ENCODE results near the gene SSTR5.

- no peak for TF ChIP-seq TAF1 (IDR thresholded peaks at IDR 0.05; ENCODE audit: borderline replicate concordance, insufficient read depth, low read length)
- no peak for TF ChIP-seq POLR2AphosphoS5 (IDR thresholded peaks at IDR 0.05; ENCODE audit: low read depth, low read length)
- TF ChIP-seq REST (IDR thresholded peaks at IDR 0.05; ENCODE audit: insufficient read depth in 1 of 2, low read depth in 2 of 2, low read length in 2 of 2), result no peak
- no peak for TF ChIP-seq SIN3A (IDR thresholded peaks at IDR 0.05; ENCODE audit: borderline replicate concordance, insufficient read depth, low read length)
Measured at GRCh38 chr16:1084971-1085370, 12.4 kb downstream of the SSTR5 start.

Data from PFSK-1 (cell line).